OCI-LY3 (cell line): ENCODE measurements around the gene CENPI.

ENCODE experiments used
- H2AFZ ChIP-seq: fragments of 200-600, 300-600 bp; shearing (Covaris generic); 2 replicates; pipeline ENCODE4 v1.6.0; 2014; ENCODE audit warnings: antibody characterized with exemption, low read depth, low read length
- H3K27ac ChIP-seq: fragments of 200-600, 300-600 bp; sonication (generic); 2 replicates; pipeline ENCODE4 v1.5.1; 2014; ENCODE audit warnings: mild to moderate bottlenecking, low read length, moderate library complexity, mixed read lengths
- H3K27me3 ChIP-seq: fragments of 200-600, 300-600 bp; sonication (generic); 2 replicates; pipeline ENCODE4 v1.6.1; 2014; ENCODE audit warnings: low read depth, low read length, mixed read lengths
- H3K36me3 ChIP-seq: fragments of 200-600, 300-600 bp; sonication (generic); replicated peaks from 2 replicates; pipeline ENCODE3; 2014; ENCODE audit warnings: low read depth, low read length, mixed read lengths
- H3K4me1 ChIP-seq: fragments of 300-600, 200-600 bp; sonication (generic); 2 replicates; pipeline ENCODE4 v1.6.1; 2014; ENCODE audit warnings: low read length, mixed read lengths
- H3K4me2 ChIP-seq: fragments of 200-600, 300-600 bp; sonication (generic); 2 replicates; pipeline ENCODE4 v1.6.1; 2014; ENCODE audit warnings: low read length, mixed read lengths
- H3K4me3 ChIP-seq: fragments of 300-600, 200-600 bp; sonication (generic); 2 replicates; pipeline ENCODE4 v1.5.1; 2014; ENCODE audit warnings: antibody characterized with exemption, mild to moderate bottlenecking, low read length, moderate library complexity
- H3K79me2 ChIP-seq: fragments of 300-600, 200-600 bp; shearing (Covaris generic); 2 replicates; pipeline ENCODE4 v1.6.1; 2014; ENCODE audit warnings: mild to moderate bottlenecking, low read length, mixed read lengths
- H3K9ac ChIP-seq: fragments of 300-600, 200-600 bp; shearing (Covaris generic); 2 replicates; pipeline ENCODE4 v1.6.0; 2014; ENCODE audit warnings: mild to moderate bottlenecking, low read length, moderate library complexity
- H3K9me3 ChIP-seq: fragments of 200-600, 300-600 bp; shearing (Covaris generic); 2 replicates; pipeline ENCODE4 v1.6.1; 2014; ENCODE audit warnings: low read length, mixed read lengths; ENCODE audit not compliant: insufficient read depth
- H4K20me1 ChIP-seq: fragments of 200-600, 300-600 bp; sonication (generic); 2 replicates; pipeline ENCODE4 v1.6.1; 2016; ENCODE audit warnings: low read length, mixed read lengths; ENCODE audit not compliant: insufficient read depth
- EZH2phosphoT487 ChIP-seq: fragments of 200-600 bp; shearing (Covaris generic); IDR thresholded peaks from 2 replicates; pipeline ENCODE4 v1.6.1; 2018; ENCODE audit warnings: antibody characterized with exemption, mixed run types, low read depth
- TF ChIP-seq, protein P1 (sequence below): fragments of 200-600, 300-600 bp; sonication (generic); IDR thresholded peaks from 2 replicates; pipeline ENCODE4 v1.5.1; 2014; ENCODE audit warnings: antibody characterized with exemption, low read length, low read depth

Gene CENPI

DNA sequence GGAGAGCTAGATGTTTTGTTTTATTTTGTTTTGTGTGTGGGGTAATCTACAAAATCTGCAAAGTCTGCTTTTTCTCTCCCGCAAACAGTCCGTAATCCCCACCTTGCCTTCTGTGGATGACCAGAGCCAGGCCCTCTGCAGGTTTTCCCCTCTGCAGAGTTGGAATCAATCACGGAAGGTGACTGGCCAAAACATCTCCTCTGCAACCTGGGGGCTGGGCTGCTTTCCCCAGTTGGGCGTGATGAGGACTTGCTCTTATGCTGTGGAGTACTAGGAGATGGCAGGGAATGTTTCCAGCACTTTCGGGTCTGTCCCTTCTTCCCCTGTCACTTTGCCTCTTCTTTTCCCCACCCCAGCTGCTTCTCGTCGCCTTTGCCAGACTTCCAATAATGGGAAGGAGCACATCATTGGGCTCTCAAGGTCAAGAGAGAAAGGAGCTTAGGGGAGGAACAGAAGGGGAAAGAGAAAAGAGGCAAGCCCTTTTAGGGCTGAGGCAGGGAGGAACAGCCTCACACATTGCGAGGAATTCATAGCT is 18.2 kb upstream of the CENPI start:
- TF ChIP-seq EZH2phosphoT487, result no peak
- no peak overlapping the region for H3K4me3 ChIP-seq
- no peak overlapping the region for H3K9ac ChIP-seq
- H3K79me2 ChIP-seq, result no peaks in the 10 kb centered on the region
- H4K20me1 ChIP-seq, result no peaks in the 10 kb centered on the region
- H3K27ac ChIP-seq, result no peak overlapping the region
- H3K4me1 ChIP-seq, result no peaks in the 10 kb centered on the region
- H2AFZ ChIP-seq, result no peak overlapping the region
- H3K36me3 ChIP-seq, result no peaks in the 10 kb centered on the region
- H3K27me3 ChIP-seq, result no peaks in the 10 kb centered on the region
- H3K4me2 ChIP-seq, result no peak overlapping the region
- H3K9me3 ChIP-seq, result no peaks in the 10 kb centered on the region

DNA sequence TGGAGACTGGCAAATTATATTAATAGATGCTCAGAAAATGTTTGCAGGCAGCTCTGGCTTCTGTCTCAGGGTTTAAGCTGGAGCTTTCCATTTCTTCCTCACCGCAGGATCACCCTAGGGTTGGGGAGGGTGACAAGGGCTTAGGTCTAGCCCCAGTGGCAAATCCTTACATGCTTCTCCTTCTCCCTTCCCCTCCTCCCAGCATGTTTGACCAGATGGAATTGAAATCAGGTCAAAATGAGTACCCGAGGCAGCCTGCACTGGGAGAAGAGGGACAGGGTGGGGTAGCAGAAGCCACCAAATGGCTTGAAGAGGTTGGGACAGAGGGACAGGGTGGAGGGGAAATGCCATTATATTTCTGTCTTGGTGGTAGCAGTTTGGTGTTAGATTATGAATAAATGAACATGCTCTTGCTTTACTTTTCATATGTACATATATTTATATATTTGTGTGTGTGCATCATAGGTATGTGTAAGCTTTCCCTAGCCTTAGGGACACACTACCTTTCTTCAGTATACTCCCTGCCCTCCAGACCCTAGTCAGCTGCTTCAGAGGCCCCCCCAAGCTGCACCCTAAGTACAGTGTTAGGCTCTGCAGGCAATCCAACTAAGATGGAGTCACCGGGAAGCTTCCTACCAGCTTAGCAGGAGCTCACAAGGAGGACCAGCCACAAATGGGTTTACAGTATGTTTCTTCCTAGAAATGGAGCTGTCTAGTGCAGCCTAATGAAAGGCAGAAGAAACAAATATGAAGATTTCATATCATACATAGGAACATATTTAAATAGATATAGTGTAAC is 17.5 kb upstream of the CENPI start:
- H3K4me1 ChIP-seq, result no peaks in the 10 kb centered on the region
- no peaks in the 10 kb centered on the region for H3K36me3 ChIP-seq
- no peaks in the 10 kb centered on the region for H3K79me2 ChIP-seq
- TF ChIP-seq, protein P1, sequence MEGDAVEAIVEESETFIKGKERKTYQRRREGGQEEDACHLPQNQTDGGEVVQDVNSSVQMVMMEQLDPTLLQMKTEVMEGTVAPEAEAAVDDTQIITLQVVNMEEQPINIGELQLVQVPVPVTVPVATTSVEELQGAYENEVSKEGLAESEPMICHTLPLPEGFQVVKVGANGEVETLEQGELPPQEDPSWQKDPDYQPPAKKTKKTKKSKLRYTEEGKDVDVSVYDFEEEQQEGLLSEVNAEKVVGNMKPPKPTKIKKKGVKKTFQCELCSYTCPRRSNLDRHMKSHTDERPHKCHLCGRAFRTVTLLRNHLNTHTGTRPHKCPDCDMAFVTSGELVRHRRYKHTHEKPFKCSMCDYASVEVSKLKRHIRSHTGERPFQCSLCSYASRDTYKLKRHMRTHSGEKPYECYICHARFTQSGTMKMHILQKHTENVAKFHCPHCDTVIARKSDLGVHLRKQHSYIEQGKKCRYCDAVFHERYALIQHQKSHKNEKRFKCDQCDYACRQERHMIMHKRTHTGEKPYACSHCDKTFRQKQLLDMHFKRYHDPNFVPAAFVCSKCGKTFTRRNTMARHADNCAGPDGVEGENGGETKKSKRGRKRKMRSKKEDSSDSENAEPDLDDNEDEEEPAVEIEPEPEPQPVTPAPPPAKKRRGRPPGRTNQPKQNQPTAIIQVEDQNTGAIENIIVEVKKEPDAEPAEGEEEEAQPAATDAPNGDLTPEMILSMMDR, result no peak
- no peak for TF ChIP-seq EZH2phosphoT487
- H3K4me2 ChIP-seq, result no peak overlapping the region
- no peak overlapping the region for H3K9ac ChIP-seq
- H3K27me3 ChIP-seq, result no peaks in the 10 kb centered on the region
- no peak overlapping the region for H3K27ac ChIP-seq
- no peak overlapping the region for H3K4me3 ChIP-seq
- no peaks in the 10 kb centered on the region for H4K20me1 ChIP-seq
- no peak overlapping the region for H2AFZ ChIP-seq
- H3K9me3 ChIP-seq, result no peaks in the 10 kb centered on the region

- Histone ChIP-seq H3K4me1 (no peaks in the 10 kb centered on the region), H3K27ac (no peak overlapping the region), H3K36me3 (no peaks in the 10 kb centered on the region), H3K4me2 (no peak overlapping the region), H3K9me3 (no peaks in the 10 kb centered on the region), H3K27me3 (no peaks in the 10 kb centered on the region), H4K20me1 (no peaks in the 10 kb centered on the region), H3K79me2 (no peaks in the 10 kb centered on the region), H2AFZ (no peak overlapping the region), H3K4me3 (no peak overlapping the region), H3K9ac (no peak overlapping the region)
- TF ChIP-seq EZH2phosphoT487, result no peak
- TF ChIP-seq, protein P1, result no peak
Measured at GRCh38 chrX:101081231-101081630, 16.8 kb upstream of the CENPI start.

GRCh38 chrX:101091817-101092216 is 6.2 kb upstream of the CENPI start:
- H2AFZ ChIP-seq, result no peak overlapping the region
- TF ChIP-seq, protein P1, result no peak
- TF ChIP-seq EZH2phosphoT487, result no peak
- no peaks in the 10 kb centered on the region for H3K79me2 ChIP-seq
- no peaks in the 10 kb centered on the region for H3K9me3 ChIP-seq
- H3K4me1 ChIP-seq, result peaks cover 12% of the 10 kb centered on the region
- no peaks in the 10 kb centered on the region for H4K20me1 ChIP-seq
- no peak overlapping the region for H3K4me3 ChIP-seq
- no peaks in the 10 kb centered on the region for H3K27me3 ChIP-seq
- H3K36me3 ChIP-seq, result no peaks in the 10 kb centered on the region
- peak overlapping the region; percentile 28; the same call in 1 of the 2 replicates for H3K4me2 ChIP-seq
- H3K9ac ChIP-seq, result peak overlapping the region; percentile 7; the same call in 1 of the 2 replicates
- peak overlapping the region; percentile 19; the same call in 1 of the 2 replicates for H3K27ac ChIP-seq
